ENCODE measurements around the gene SLC38A8. TPM values are rescaled to one million over a fixed set of nuclear protein-coding genes. Genes with fewer than 3 reads are reported as not detected.

The SLC38A8 gene
- total and polyA plus RNA-seq, 4 donors = 0.08 to 1.0 (median 0.32) TPM

GRCh38 chr16:84059111-84059510 lies 16.5 kb upstream of the SLC38A8 start:
- TF ChIP-seq JUND (IDR thresholded peaks at IDR 0.05) = no peak
- TF ChIP-seq RAD21 (IDR thresholded peaks at IDR 0.05) = no peak
- no peak for TF ChIP-seq FOXA1 (IDR thresholded peaks at IDR 0.05)
- TF ChIP-seq MAX (IDR thresholded peaks at IDR 0.05) = no peak
- TF ChIP-seq RXRA (IDR thresholded peaks at IDR 0.05) = no peak
- TF ChIP-seq ATF3 (IDR thresholded peaks at IDR 0.05) = no peak
- no peak for TF ChIP-seq YY1 (IDR thresholded peaks at IDR 0.05)
- TF ChIP-seq HNF4G (IDR thresholded peaks at IDR 0.05) = no peak
- no peak for TF ChIP-seq NR2F2 (IDR thresholded peaks at IDR 0.05)
- no peak for TF ChIP-seq GABPA (IDR thresholded peaks at IDR 0.05 in 1 of 2, conservative IDR thresholded peaks at IDR 0.05 in 1 of 2)
- peaks cover 19 to 91% (median 67%) of the 10 kb centered on the region in 4 donors for H3K36me3 ChIP-seq (ENCODE audit: control insufficient read depth in 4 of 4, insufficient read depth in 3 of 4, low read depth in 1 of 4, low read length in 3 of 4)
- DNase-seq (ENCODE audit: low spot score) = no peak
- H3K27ac ChIP-seq (ENCODE audit: low read depth in 1 of 2, low read length in 2 of 2) = no peak overlapping the region
- no peaks in the 10 kb centered on the region for H3K9me3 ChIP-seq (ENCODE audit: control insufficient read depth in 4 of 4, low read length in 3 of 4)
- H3K4me3 ChIP-seq (ENCODE audit: low read depth in 1 of 3, low read length in 3 of 3) = no peak overlapping the region
- 94% methylated on average over 11 of the region's 11 CpGs for WGBS
- no peaks in the 10 kb centered on the region for H3K27me3 ChIP-seq (ENCODE audit: control insufficient read depth in 4 of 4, insufficient read depth in 4 of 4, low read length in 3 of 4)
- H3K9ac ChIP-seq (ENCODE audit: low read depth in 1 of 2, low read length in 2 of 2) = no peak overlapping the region
- H3K4me1 ChIP-seq (ENCODE audit: control insufficient read depth in 4 of 4, insufficient read depth in 4 of 4, low read length in 3 of 4) = no peaks in the 10 kb centered on the region

- Histone ChIP-seq H3K9me3 (ENCODE audit: control insufficient read depth in 4 of 4, low read length in 3 of 4) (no peaks in the 10 kb centered on the region), H3K4me1 (ENCODE audit: control insufficient read depth in 4 of 4, insufficient read depth in 4 of 4, low read length in 3 of 4) (no peaks in the 10 kb centered on the region), H3K27ac (ENCODE audit: low read depth in 1 of 2, low read length in 2 of 2) (no peak overlapping the region), H3K4me3 (ENCODE audit: low read depth in 1 of 3, low read length in 3 of 3) (no peak overlapping the region), H3K27me3 (ENCODE audit: control insufficient read depth in 4 of 4, insufficient read depth in 4 of 4, low read length in 3 of 4) (no peaks in the 10 kb centered on the region), H3K36me3 (ENCODE audit: control insufficient read depth in 4 of 4, insufficient read depth in 3 of 4, low read depth in 1 of 4, low read length in 3 of 4) (peaks cover 19 to 91% (median 67%) of the 10 kb centered on the region in 4 donors), H3K9ac (ENCODE audit: low read depth in 1 of 2, low read length in 2 of 2) (no peak overlapping the region)
- WGBS = 87% methylated on average over 11 of the region's 11 CpGs
- DNase-seq (ENCODE audit: low spot score) = no peak
- TF ChIP-seq CTCF (IDR thresholded peaks at IDR 0.05; ENCODE audit: low read depth, low read length, missing input control) (no peak), NR2F2 (IDR thresholded peaks at IDR 0.05) (no peak)
These were observed 16.1 kb upstream of the SLC38A8 start for GRCh38 chr16:84058664-84059063.

GRCh38 chr16:84058211-84058610 lies 15.6 kb upstream of the SLC38A8 start:
- TF ChIP-seq CTCF (IDR thresholded peaks at IDR 0.05; ENCODE audit: low read depth, low read length, missing input control) (no peak), TAF1 (conservative IDR thresholded peaks at IDR 0.05) (no peak), SP1 (IDR thresholded peaks at IDR 0.05) (no peak), HNF4A (conservative IDR thresholded peaks at IDR 0.05) (no peak), YY1 (IDR thresholded peaks at IDR 0.05) (no peak), GABPA (IDR thresholded peaks at IDR 0.05 in 1 of 2, conservative IDR thresholded peaks at IDR 0.05 in 1 of 2) (no peak), NR2F2 (IDR thresholded peaks at IDR 0.05) (no peak), RAD21 (IDR thresholded peaks at IDR 0.05) (no peak), FOXA1 (IDR thresholded peaks at IDR 0.05) (no peak), ATF3 (IDR thresholded peaks at IDR 0.05) (no peak), RXRA (IDR thresholded peaks at IDR 0.05) (no peak), EGR1 (IDR thresholded peaks at IDR 0.05; ENCODE audit: low read depth in 2 of 2) (no peak), REST (IDR thresholded peaks at IDR 0.05) (no peak), JUND (IDR thresholded peaks at IDR 0.05) (no peak), MAX (IDR thresholded peaks at IDR 0.05) (no peak), FOXA2 (IDR thresholded peaks at IDR 0.05) (no peak)
- peaks cover 21 to 95% (median 68%) of the 10 kb centered on the region in 4 donors for H3K36me3 ChIP-seq (ENCODE audit: control insufficient read depth in 4 of 4, insufficient read depth in 3 of 4, low read depth in 1 of 4, low read length in 3 of 4)
- H3K9ac ChIP-seq (ENCODE audit: low read depth in 1 of 2, low read length in 2 of 2) = no peak overlapping the region
- H3K4me1 ChIP-seq (ENCODE audit: control insufficient read depth in 4 of 4, insufficient read depth in 4 of 4, low read length in 3 of 4) = no peaks in the 10 kb centered on the region
- no peak overlapping the region for H3K4me3 ChIP-seq (ENCODE audit: low read depth in 1 of 3, low read length in 3 of 3)
- no peaks in the 10 kb centered on the region for H3K27me3 ChIP-seq (ENCODE audit: control insufficient read depth in 4 of 4, insufficient read depth in 4 of 4, low read length in 3 of 4)
- no peak for DNase-seq (ENCODE audit: low spot score)
- H3K9me3 ChIP-seq (ENCODE audit: control insufficient read depth in 4 of 4, low read length in 3 of 4) = no peaks in the 10 kb centered on the region
- 96% methylated on average over 15 of the region's 15 CpGs for WGBS
- no peak overlapping the region for H3K27ac ChIP-seq (ENCODE audit: low read depth in 1 of 2, low read length in 2 of 2)

All from liver (tissue), 9 donors.